ENCODE measurements around the gene TXNDC9. TPM values are rescaled to one million over a fixed set of nuclear protein-coding genes. Genes with fewer than 3 reads are reported as not detected.
"Not testable (repeated sequence)": the region's sequence is repeated elsewhere in the genome, so short reads cannot be mapped to it uniquely, and the experiment has no call there.

TXNDC9 gene
- total and polyA plus RNA-seq, 3 donors from 2014 or later: 29.2 to 38.4 (median 31.5) TPM

GRCh38 chr2:99299580-99299979, 36.6 kb downstream of the TXNDC9 start:
- Histone ChIP-seq H3K36me3 (ENCODE audit: low read depth, missing control alignments) (no peaks in the 10 kb centered on the region), H3K27me3 (no peaks in the 10 kb centered on the region), H3K4me3 (no peak overlapping the region), H3K27ac (no peak overlapping the region), H3K4me1 (no peaks in the 10 kb centered on the region), H3K9me3 (no peaks in the 10 kb centered on the region)
- intact Hi-C loops (cut with DNase I; ENCODE audit: low total_unique reads): no loop called here
- 95 to 96% methylated on average over 7 of the region's 7 CpGs for WGBS, 2 donors
- no peak for TF ChIP-seq POLR2A (IDR thresholded peaks at IDR 0.05)
- TF ChIP-seq, protein P1, sequence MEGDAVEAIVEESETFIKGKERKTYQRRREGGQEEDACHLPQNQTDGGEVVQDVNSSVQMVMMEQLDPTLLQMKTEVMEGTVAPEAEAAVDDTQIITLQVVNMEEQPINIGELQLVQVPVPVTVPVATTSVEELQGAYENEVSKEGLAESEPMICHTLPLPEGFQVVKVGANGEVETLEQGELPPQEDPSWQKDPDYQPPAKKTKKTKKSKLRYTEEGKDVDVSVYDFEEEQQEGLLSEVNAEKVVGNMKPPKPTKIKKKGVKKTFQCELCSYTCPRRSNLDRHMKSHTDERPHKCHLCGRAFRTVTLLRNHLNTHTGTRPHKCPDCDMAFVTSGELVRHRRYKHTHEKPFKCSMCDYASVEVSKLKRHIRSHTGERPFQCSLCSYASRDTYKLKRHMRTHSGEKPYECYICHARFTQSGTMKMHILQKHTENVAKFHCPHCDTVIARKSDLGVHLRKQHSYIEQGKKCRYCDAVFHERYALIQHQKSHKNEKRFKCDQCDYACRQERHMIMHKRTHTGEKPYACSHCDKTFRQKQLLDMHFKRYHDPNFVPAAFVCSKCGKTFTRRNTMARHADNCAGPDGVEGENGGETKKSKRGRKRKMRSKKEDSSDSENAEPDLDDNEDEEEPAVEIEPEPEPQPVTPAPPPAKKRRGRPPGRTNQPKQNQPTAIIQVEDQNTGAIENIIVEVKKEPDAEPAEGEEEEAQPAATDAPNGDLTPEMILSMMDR (IDR thresholded peaks at IDR 0.05): no peak
- no peak for DNase-seq

- no peak for DNase-seq
- no peaks in the 10 kb centered on the region for H3K9me3 ChIP-seq
- no peak overlapping the region for H3K4me3 ChIP-seq
- no peaks in the 10 kb centered on the region for H3K4me1 ChIP-seq
- H3K36me3 ChIP-seq (ENCODE audit: low read depth, missing control alignments): no peaks in the 10 kb centered on the region
- intact Hi-C loops (cut with DNase I; ENCODE audit: low total_unique reads): no loop called here
- no peaks in the 10 kb centered on the region for H3K27me3 ChIP-seq
- 90 to 94% methylated on average over 2 of the region's 2 CpGs for WGBS, 2 donors
- no peak overlapping the region for H3K27ac ChIP-seq
- TF ChIP-seq, protein P1 (IDR thresholded peaks at IDR 0.05): no peak
- no peak for TF ChIP-seq POLR2A (IDR thresholded peaks at IDR 0.05)
These were observed 38.1 kb downstream of the TXNDC9 start for GRCh38 chr2:99297994-99298393.

GRCh38 chr2:99285526-99285925, 50.6 kb downstream of the TXNDC9 start:
- intact Hi-C loops (cut with DNase I; ENCODE audit: low total_unique reads): no loop called here

DNA sequence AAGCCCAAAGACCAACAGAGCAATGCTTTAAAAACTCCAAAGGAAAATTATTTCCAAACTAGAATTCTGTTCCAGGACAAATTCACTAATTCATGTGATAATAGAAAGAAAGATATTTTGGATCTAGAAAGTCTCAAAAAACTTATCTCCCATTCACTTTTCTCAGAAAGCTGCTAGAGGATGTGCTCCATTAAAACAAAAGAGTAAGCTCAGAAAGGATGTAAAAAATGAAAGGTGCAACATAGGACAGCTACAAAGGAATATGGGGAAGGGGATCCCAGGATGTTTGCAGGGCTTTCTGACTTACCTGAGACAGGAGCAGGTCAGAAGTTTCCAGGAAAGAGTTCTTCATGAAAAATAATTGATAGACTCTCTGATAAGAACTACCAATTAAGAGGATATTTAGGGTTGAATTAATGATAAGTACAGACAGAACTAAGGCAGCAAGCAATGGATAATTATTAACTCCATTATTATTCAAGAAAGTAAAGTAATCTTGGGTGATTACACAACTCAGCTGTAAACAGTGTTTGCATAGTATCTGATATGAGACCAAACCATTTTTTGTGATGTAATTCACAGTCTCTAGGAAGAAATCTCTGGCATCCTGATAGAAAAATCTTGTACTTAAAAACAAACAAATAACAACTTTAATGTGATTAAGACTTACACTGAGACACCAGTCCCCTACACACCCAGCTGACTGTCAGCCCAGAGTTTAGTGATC, 56.0 kb downstream of the TXNDC9 start:
- intact Hi-C loops (cut with DNase I; ENCODE audit: low total_unique reads): no loop called here
- Histone ChIP-seq H3K4me1 (no peaks in the 10 kb centered on the region), H3K27ac (no peak overlapping the region), H3K4me3 (no peak overlapping the region), H3K9me3 (no peaks in the 10 kb centered on the region), H3K36me3 (ENCODE audit: low read depth, missing control alignments) (no peaks in the 10 kb centered on the region), H3K27me3 (no peaks in the 10 kb centered on the region)
- DNase-seq: no peak
- TF ChIP-seq, protein P1 (IDR thresholded peaks at IDR 0.05): no peak
- TF ChIP-seq POLR2A (IDR thresholded peaks at IDR 0.05): no peak

More at GRCh38 chr2:99285526-99285925, 50.6 kb downstream of the TXNDC9 start:
- TF ChIP-seq, protein P1 (IDR thresholded peaks at IDR 0.05): no peak
- no peak for TF ChIP-seq POLR2A (IDR thresholded peaks at IDR 0.05)
- DNase-seq: no peak
- no peaks in the 10 kb centered on the region for H3K27me3 ChIP-seq
- H3K4me1 ChIP-seq: no peaks in the 10 kb centered on the region
- H3K36me3 ChIP-seq (ENCODE audit: low read depth, missing control alignments): no peaks in the 10 kb centered on the region
- no peak overlapping the region for H3K27ac ChIP-seq
- no peaks in the 10 kb centered on the region for H3K9me3 ChIP-seq
- no peak overlapping the region for H3K4me3 ChIP-seq
- WGBS, 2 donors: 92 to 94% methylated on average over 7 of the region's 7 CpGs

DNA sequence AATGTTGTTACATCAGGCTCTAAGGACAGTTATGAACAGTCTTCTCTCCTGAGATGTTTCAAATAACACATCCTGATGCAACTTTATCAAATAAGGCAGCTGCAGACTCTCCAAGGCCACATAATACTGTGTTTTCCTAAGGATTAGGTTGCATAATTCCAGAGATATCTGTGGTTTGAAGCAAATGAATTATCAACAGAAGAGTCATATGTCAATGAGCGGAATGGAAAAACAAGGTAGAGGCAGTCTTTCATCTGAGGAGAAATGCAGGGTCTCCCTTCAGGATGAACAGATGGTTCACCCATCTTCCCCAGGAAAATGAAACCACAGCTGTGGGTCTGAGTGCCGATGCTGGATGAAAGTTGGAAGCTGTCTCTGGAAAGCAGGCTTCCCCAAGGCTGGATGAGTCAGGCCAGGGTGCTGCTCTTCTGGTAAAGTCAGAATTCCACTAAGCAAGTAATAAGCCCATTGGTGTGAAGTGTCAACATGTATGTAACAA, 57.3 kb downstream of the TXNDC9 start:
- Histone ChIP-seq H3K9me3 (no peaks in the 10 kb centered on the region), H3K4me1 (no peaks in the 10 kb centered on the region), H3K4me3 (no peak overlapping the region), H3K36me3 (ENCODE audit: low read depth, missing control alignments) (no peaks in the 10 kb centered on the region), H3K27me3 (no peaks in the 10 kb centered on the region), H3K27ac (no peak overlapping the region)
- 75 to 81% methylated on average over 2 of the region's 2 CpGs for WGBS, 2 donors
- TF ChIP-seq POLR2A (IDR thresholded peaks at IDR 0.05): no peak
- TF ChIP-seq, protein P1 (IDR thresholded peaks at IDR 0.05): no peak
- intact Hi-C loops (cut with DNase I; ENCODE audit: low total_unique reads): no loop called here
- no peak for DNase-seq

DNA sequence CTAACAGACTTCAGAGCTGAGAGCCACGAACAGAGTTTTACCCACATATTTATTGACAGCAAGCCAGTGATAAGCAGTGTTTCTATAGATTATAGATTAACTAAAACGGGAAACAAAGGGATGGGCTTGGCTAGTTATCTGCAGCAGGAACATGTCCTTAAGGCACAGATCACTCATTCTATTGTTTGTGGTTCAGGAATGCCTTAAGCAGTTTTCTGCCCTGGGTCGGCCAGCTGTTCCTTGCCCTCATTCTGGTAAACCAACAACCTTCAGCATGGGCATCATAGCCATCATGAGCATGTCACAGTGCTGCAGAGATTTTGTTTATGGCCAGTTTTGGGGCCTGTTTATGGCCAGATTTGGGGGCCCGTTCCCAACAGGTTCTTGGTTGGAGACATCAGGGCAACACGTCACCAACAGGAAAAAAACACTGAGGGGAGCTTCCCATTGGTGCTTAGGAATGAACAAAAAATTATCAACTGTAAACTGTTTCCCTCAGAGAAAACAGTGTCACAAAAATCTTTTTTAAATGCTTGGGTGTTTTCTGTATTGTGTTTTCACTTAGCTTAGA, 57.9 kb downstream of the TXNDC9 start:
- H3K9me3 ChIP-seq; intact Hi-C loops (cut with DNase I; ENCODE audit: low total_unique reads); H3K27me3 ChIP-seq; H3K36me3 ChIP-seq (ENCODE audit: low read depth, missing control alignments); H3K4me3 ChIP-seq; H3K27ac ChIP-seq; H3K4me1 ChIP-seq; DNase-seq: not testable (repeated sequence)
- WGBS, 2 donors: 92 to 94% methylated on average over 5 of the region's 5 CpGs
